C4-2B (cell line): ENCODE measurements around the gene ZNF492.
"Not testable (repeated sequence)": the region's sequence is repeated elsewhere in the genome, so short reads cannot be mapped to it uniquely, and the experiment has no call there.

Experiments used
- ZFX ChIP-seq: fragments of 450-650 bp; IDR thresholded peaks from 2 replicates; pipeline ENCODE4 v1.6.1; 2017
- TF ChIP-seq, protein P1 (sequence below): fragments of 450-650 bp; conservative IDR thresholded peaks from 2 replicates; pipeline ENCODE4 v1.5.1; 2017; ENCODE audit warnings: mild to moderate bottlenecking

DNA sequence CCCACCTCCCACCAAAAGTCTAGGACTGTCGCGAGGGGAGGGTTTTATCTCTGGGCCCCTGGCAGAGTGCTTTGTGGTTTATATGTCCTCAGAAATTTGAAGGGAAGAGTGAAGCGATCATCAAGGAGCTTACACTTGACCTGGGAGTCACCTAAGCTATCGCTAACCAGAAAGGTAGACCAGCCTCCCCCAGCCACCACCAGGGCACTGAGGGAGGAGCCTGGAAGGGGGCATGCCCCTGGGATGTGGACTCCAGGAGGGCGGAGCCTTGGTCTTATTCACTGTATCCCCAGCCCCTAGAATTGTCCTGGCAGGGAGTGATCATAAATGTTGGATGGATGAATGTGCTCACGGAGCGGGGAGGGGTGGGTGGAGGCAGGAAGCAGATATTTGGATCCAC, 16.9 kb upstream of the ZNF492 start:
- TF ChIP-seq, protein P1, sequence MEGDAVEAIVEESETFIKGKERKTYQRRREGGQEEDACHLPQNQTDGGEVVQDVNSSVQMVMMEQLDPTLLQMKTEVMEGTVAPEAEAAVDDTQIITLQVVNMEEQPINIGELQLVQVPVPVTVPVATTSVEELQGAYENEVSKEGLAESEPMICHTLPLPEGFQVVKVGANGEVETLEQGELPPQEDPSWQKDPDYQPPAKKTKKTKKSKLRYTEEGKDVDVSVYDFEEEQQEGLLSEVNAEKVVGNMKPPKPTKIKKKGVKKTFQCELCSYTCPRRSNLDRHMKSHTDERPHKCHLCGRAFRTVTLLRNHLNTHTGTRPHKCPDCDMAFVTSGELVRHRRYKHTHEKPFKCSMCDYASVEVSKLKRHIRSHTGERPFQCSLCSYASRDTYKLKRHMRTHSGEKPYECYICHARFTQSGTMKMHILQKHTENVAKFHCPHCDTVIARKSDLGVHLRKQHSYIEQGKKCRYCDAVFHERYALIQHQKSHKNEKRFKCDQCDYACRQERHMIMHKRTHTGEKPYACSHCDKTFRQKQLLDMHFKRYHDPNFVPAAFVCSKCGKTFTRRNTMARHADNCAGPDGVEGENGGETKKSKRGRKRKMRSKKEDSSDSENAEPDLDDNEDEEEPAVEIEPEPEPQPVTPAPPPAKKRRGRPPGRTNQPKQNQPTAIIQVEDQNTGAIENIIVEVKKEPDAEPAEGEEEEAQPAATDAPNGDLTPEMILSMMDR = not testable (repeated sequence)
- TF ChIP-seq ZFX = not testable (repeated sequence)
